HepG2 (cell line): Measurements from ENCODE around the gene UNC5CL. TPM values are rescaled to one million over a fixed set of nuclear protein-coding genes. Genes with fewer than 3 reads are reported as not detected.

Source experiments
- CREB1 ChIP-seq, 2 experiments: fragments of 450-650 bp in 1 of 2; IDR thresholded peaks; 2 replicates each; pipeline ENCODE4 v1.6.1; 2016 to 2017; ENCODE audit warnings: control low read depth in 1 of 2, mild to moderate bottlenecking in 1 of 2, missing compliant biosample characterization in 1 of 2, missing genetic modification characterization in 1 of 2
- FOXK1 ChIP-seq: sonication (generic); formaldehyde crosslinking; IDR thresholded peaks from 2 replicates; pipeline ENCODE4 v1.4.0; 2020; ENCODE audit warnings: low read depth, missing genetic modification reagents, borderline replicate concordance
- HMGXB4 ChIP-seq, 2 experiments: sonication (generic) in 1 of 2; formaldehyde crosslinking in 1 of 2; IDR thresholded peaks; 2 replicates each; pipeline versions ENCODE4 v1.4.0 to v1.6.1; 2018 to 2020; ENCODE audit warnings: missing genetic modification reagents in 2 of 2, borderline replicate concordance in 1 of 2, low read depth in 1 of 2, mild to moderate bottlenecking in 1 of 2, missing biosample characterization in 1 of 2
- ISX ChIP-seq: sonication (generic); formaldehyde crosslinking; conservative IDR thresholded peaks from 2 replicates; pipeline ENCODE4 v1.5.0; 2020; ENCODE audit warnings: missing genetic modification reagents
- KAT7 ChIP-seq: IDR thresholded peaks from 2 replicates; pipeline ENCODE4 v1.6.1; 2018; ENCODE audit warnings: borderline replicate concordance, missing compliant biosample characterization
- PPARG ChIP-seq: conservative IDR thresholded peaks from 2 replicates; pipeline ENCODE4 v1.6.1; 2016; ENCODE audit warnings: missing biosample characterization, missing genetic modification reagents
- RELA ChIP-seq: sonication (generic); formaldehyde crosslinking; IDR thresholded peaks from 2 replicates; pipeline ENCODE4 v1.4.0; 2020; ENCODE audit warnings: missing genetic modification reagents
- RFXAP ChIP-seq: sonication (generic); formaldehyde crosslinking; IDR thresholded peaks from 2 replicates; pipeline ENCODE4 v1.4.0; 2020; ENCODE audit warnings: missing genetic modification reagents, borderline replicate concordance
- USF2 ChIP-seq, 2 experiments: sonication (generic) in 1 of 2; formaldehyde crosslinking in 1 of 2; IDR thresholded peaks; 2 replicates each; pipeline versions ENCODE4 v1.5.1 to v1.6.1; 2011 to 2020; ENCODE audit warnings: borderline replicate concordance in 1 of 2, low read depth in 1 of 2, low read length in 1 of 2, mild to moderate bottlenecking in 1 of 2, missing genetic modification reagents in 1 of 2, moderate library complexity in 1 of 2
- ZFP62 ChIP-seq: sonication (generic); formaldehyde crosslinking; IDR thresholded peaks from 2 replicates; pipeline ENCODE4 v1.4.0; 2020; ENCODE audit warnings: missing genetic modification reagents
- ZMYM4 ChIP-seq: sonication (generic); formaldehyde crosslinking; IDR thresholded peaks from 2 replicates; pipeline ENCODE4 v1.8.1; 2023; ENCODE audit warnings: mild to moderate bottlenecking, missing genetic modification reagents
- ZNF446 ChIP-seq: sonication (generic); formaldehyde crosslinking; IDR thresholded peaks from 2 replicates; pipeline ENCODE4 v1.5.0; 2020; ENCODE audit warnings: mild to moderate bottlenecking, missing genetic modification reagents
- polyA plus RNA-seq, 8 experiments: library from polyadenylated mRNA; depleted of rRNA in 3 of 8; stranded (reverse) in 7 of 8; unstranded in 1 of 8; fragments of >200 nt; fragmentation: Illumina TruSeq in 4 of 8; extraction: Trizol in 4 of 8; gene quantifications; 2 replicates each; pipeline versions ENCODE4 v1.2.1 to v1.2.3, GENCODE V29; 2011 to 2016; ENCODE audit warnings: low read depth in 4 of 8, missing spikeins in 1 of 8, mixed read lengths in 1 of 8; ENCODE audit not compliant: insufficient read depth in 1 of 8
- total RNA-seq, 5 experiments: library from RNA; depleted of rRNA; stranded (reverse); fragments of >200 nt; fragmentation: Illumina TruSeq; extraction: Trizol; gene quantifications; 2 replicates each; pipeline ENCODE4 v1.2.3, GENCODE V29; 2016; ENCODE audit warnings: low read depth in 1 of 5
- TF ChIP-seq, protein P1 (sequence below): sonication (generic); formaldehyde crosslinking; IDR thresholded peaks from 2 replicates; pipeline ENCODE4 v1.5.0; 2020; ENCODE audit warnings: mild to moderate bottlenecking, missing genetic modification reagents

UNC5CL gene
- total and polyA plus RNA-seq, 2 of the 13 experiments (the other 11 are each of a cell fraction or from before 2014, with no cell fraction given) = 2.4 to 2.5 TPM

DNA sequence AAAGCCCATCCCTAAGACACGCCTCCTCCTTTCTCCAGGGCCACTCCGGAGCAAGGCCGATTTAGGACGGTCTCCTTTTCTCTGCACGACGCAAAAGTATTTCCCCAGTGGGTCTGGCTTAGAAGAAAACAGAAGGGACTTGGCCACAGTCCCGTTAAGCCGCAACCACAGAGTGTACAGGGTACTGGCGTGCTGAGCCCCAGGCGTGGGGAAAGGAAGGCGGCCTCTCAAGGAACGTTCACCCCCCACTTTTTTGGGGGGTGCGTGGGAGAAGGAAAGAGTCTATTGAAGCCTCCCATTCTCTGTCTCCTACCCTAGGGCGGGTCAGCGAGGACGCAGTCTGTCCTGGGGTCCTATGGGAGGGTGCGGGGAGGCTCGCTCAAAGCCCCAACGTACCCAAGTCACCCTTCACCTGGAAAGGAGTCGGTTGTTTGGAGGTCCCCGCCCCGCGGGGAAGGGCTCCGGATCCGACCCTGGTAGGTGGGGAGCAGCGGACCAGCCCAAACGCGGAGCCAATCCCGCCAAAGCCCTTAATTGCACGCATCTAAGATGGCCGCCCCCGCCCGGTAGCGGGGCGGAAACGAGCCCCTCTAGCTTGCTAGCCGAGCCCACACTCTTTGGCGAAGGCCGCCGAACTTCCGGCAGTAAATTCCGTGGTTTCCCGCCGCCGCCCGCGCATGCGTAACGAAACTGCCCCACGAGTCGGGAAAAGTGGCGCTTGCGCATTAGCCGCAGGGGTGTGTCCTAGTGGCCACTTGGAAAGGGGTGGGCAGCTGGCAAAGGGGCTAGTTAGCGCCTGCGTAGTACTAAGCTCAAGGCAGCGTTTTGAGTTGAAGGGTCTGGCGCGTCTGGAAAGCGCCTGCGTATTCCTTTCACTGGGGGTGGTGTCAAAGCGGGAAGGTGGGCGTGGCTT lies 33.2 kb upstream of the UNC5CL start, which contains the start of gene OARD1 (continued):
- TF ChIP-seq HMGXB4 (CRISPR knock-in tag; IDR thresholded peaks at IDR 0.05; ENCODE audit: borderline replicate concordance in 1 of 2, low read depth in 1 of 2) (peak; percentile 82 to 86), PPARG (peak; percentile 97), RFXAP (CRISPR knock-in tag) (0 out of 2 replicates have a peak, but pooled peaks have one; percentile 53), ZNF446 (CRISPR knock-in tag) (peak; percentile 73; the same call in 1 of the 2 replicates), ISX (CRISPR knock-in tag) (no peak; the same call in 1 of the 2 replicates), RELA (no peak), ZMYM4 (CRISPR knock-in tag) (peak; percentile 86), FOXK1 (CRISPR knock-in tag) (peak; percentile 53; the same call in 1 of the 2 replicates), ZFP62 (CRISPR knock-in tag) (no peak), USF2 (IDR thresholded peaks at IDR 0.05; ENCODE audit: low read depth, low read length) (no peak), USF2 (CRISPR knock-in tag; IDR thresholded peaks at IDR 0.05; ENCODE audit: borderline replicate concordance) (no peak; the same call in 1 of the 2 replicates), KAT7 (CRISPR knock-in tag) (peak; percentile 85), CREB1 (IDR thresholded peaks at IDR 0.05) (no peak; the same call in 1 of the 2 replicates), CREB1 (CRISPR knock-in tag; IDR thresholded peaks at IDR 0.05) (peak; percentile 88)
- TF ChIP-seq, protein P1, sequence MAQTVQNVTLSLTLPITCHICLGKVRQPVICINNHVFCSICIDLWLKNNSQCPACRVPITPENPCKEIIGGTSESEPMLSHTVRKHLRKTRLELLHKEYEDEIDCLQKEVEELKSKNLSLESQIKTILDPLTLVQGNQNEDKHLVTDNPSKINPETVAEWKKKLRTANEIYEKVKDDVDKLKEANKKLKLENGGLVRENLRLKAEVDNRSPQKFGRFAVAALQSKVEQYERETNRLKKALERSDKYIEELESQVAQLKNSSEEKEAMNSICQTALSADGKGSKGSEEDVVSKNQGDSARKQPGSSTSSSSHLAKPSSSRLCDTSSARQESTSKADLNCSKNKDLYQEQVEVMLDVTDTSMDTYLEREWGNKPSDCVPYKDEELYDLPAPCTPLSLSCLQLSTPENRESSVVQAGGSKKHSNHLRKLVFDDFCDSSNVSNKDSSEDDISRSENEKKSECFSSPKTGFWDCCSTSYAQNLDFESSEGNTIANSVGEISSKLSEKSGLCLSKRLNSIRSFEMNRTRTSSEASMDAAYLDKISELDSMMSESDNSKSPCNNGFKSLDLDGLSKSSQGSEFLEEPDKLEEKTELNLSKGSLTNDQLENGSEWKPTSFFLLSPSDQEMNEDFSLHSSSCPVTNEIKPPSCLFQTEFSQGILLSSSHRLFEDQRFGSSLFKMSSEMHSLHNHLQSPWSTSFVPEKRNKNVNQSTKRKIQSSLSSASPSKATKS (CRISPR knock-in tag) = no peak
